Non-pigmented ciliary epithelial cell (primary cell): ENCODE data around the gene CDK14.

Experiments used
- DNase-seq: peaks from one replicate; pipeline ENCODE4 v3.0.0-alpha.2; 2010; ENCODE audit warnings: low read depth

The CDK14 gene

GRCh38 chr7:91055219-91055618 is 459.1 kb downstream of the CDK14 start:
- DNase-seq: no peak

DNA sequence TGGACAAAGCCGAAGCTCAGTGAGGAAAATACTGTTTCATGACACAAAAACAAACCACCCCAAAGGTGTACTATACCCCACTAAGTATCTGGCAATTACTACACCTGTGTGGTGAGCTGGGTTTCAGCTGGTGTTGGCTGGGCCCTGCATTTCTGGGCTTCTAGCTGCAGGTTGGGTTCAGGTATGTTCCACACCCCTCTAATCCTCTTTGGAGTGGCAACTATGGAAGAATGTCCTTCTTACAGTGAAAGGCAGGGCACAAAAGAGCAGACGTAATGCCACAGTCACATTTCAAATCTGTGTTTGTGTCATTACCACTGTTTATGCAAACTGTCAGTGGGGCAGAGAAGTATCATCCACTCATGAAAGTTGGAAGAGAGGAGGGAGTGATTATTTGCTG is 466.6 kb downstream of the CDK14 start:
- no peak for DNase-seq

DNA sequence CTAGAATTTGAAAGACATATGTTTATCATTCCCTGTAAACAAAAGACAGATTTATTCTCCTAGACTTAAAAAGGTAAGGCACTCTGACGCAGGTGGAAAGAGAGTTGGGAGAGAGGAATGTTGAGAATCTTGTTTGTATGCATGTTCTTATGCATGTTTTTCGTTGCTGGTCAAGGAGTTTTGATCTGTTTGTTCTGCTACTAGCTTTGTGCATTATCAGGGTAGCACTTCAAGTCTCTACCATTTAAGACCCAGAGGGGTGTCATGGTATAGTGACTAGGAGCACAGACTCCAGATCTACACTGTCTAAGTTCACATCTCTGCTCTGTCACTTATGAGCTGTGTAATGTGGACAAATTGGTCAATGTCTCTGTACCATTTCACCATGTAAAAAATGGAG is 467.9 kb downstream of the CDK14 start:
- no peak for DNase-seq

DNA sequence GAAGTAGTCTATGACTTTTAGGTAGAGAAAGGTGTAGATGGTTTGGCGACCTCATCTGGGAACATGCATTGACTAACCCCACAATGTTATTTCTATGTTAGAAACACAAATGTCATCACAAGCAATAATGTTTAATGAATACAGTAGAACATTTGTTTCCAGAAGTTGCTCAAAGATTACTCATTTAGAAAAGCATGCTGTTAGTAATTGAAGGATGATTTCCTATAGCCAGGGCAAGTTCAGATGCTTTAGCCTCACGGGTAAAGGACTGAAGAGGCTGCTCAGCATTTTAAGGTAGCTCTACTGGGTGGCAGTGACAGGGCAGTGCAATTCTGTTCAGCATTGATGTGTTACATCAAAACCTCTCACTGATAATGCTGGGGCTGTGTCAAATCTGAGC is 468.8 kb downstream of the CDK14 start:
- DNase-seq: no peak

DNA sequence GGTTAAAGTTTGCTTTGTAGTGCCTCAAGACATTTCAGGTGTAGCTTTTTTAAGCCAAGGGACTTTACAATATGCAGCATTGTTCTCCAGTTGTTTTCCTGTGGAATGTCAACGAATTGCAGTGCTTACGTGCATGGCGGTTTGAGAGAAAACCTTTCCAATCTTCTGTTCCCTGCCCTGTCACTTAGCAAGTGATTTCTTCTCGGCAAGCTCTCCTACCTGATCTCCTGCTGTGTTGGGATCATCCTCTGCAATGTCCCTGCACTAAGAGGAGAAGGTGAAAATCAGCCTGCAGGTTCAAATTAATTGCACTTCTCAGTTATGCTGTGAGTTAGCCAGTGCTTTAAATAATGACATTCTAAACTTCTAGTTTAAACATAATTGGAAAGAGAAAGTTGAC is 470.5 kb downstream of the CDK14 start:
- no peak for DNase-seq

GRCh38 chr7:91067242-91067641 is 471.1 kb downstream of the CDK14 start:
- no peak for DNase-seq

- DNase-seq: no peak
Measured at GRCh38 chr7:91068136-91068795, 472.1 kb downstream of the CDK14 start.

DNA sequence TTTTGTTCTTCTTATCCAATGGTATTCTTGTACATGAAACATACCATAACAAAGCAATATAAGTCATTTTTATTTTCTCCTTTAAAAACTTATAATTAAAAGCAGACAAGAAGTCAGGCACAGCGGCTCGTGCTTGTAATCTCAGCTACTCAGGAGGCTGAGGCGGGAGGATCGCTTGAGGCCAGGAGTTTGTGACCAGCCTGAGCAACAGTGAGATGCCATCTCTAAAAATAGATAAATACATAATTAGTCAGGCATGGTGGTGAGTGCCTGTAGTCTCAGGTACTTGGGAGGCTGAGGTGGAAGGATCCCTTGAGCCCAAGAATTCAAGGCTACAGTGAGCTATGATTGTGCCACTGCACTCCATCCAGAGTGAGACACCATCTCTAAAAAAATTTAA is 473.0 kb downstream of the CDK14 start:
- DNase-seq: no peak

DNA sequence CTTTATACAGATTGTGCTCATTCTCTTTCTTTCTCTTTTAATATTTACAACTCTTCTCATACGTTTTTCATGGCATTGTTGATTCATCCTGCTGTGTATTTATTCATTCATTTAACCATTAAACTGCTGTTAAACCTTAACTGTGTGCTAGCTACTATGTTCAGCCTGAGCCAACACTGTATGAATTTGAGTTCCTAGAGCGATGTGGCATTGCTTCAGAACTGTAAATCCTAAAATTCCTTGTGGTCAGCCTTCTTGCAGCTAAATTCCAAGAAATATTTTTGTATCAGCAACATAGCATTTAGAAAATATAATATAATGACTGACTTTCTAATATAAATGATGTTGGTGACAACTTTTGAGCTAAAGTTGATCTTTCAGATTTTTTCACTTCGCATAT is 483.4 kb downstream of the CDK14 start:
- DNase-seq: no peak

DNA sequence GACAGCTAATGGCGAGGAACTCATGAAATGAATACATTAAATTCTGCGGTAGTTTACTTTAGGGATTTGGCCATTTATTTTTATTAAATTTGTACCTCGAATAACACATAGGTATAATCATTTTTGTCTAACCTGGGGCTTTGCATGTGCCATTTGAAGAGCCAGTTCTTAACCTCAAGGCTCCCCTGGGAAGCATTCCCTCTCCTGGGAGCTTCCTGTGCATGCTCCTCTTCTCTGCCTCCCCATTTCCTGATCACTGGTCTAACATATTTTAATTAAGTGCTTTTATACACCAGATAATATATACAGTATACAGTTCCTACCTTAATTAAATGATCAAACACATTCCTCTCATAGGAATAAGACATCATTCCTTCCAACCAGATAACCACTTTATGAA is 484.2 kb downstream of the CDK14 start:
- no peak for DNase-seq

DNA sequence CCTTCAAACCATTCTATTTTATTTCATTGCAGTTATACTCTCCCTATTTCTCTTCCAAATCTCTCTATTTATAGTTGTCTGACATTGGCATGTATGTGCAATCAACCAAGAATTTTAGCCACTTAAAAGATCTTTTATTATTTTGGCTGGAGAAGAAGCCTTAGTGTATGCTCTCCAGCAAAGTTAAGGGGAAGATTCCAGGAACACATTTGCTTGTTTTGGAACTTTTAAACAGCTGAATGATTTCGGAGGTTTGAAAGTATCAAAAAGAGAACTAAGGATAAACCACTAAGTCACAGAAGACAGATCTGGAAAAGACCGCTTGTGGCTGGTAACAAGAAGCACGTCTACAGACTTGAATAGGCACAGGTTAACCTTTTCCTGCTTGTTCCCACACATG is 485.9 kb downstream of the CDK14 start:
- no peak for DNase-seq

DNA sequence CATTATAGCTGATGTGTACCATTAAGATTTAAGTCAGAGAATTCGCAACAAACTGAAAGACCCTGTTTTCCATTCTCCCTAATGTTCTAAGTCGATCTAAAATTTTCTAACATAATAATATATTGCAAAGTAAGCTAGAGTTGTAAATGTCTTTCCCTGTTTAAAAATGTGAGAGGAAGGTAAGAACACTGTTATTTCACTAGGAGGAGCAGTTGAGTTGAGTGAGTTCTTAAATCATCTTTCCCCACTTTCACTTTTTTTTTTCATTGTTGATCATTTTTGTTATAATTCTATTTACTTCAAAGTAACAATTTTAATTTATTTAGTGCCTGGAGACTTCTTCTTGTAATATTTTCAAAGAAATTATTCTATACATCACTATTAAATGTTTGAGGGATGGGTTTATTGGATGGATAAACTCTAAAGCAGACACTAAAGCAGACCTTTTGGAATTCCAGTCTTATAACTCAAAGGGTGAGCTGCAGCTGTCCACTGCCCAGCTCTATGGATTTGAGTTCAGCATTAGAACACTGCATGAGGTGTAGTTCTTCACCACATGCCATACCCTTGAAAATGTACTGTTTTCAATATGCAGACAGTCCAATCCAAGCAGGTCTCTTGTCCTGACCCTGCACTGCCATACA is 486.9 kb downstream of the CDK14 start:
- DNase-seq: no peak

DNA sequence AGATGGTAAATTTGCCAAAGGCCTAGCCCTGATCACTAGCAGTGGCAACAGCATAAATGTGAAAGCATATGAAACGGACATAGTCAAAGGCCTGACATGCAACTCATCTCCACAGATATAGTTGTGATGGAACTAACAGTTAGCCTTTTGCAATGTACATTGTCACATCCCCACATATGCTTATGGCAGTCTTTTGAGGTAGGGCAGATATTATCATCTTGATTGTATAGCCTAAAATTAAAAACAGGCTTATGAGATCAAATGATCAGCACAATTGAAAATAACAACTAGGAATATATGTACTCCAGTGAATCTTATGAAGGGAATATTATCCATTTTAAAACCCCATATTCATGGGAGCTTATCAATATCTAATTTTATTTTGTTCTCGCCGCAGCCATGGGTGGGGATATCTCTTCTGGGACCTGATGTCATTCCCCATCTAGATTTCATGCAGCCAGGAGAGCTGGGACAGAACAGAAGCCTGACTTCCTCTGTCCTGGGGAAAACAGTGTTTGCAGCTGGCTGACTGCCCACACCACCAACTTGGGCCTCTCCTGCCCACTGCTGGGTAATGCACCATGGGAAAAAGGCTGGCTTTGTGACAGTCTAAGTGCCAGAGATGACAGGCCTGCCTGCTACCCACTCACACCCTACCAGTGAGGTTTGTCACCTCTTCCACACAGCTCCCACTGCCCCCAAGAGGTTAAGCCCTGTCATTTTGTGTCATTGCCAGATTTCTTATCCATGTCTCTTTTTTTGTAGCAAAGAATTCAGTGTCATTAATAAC is 487.9 kb downstream of the CDK14 start:
- DNase-seq: no peak

DNA sequence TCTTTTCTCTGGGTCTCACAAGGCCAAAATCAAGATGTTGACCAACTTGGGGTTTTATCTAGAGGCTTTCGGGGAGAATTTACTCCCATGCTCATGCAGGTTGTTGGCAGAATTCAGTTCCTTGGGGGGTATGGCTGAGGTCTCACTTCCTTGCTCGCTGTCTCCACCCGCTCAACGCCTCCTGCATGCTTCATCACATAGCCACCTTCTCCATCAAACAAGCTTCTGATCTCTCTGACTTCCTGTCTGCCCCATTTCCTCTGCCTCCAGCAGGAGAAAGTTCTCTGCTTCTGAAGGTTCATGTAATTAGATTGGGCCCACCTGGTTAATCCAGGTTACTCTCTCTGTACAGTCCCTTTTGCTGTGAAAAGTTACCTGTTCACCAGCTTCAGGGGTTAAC is 489.1 kb downstream of the CDK14 start:
- DNase-seq: no peak

- no peak for DNase-seq
Measured at GRCh38 chr7:91086200-91086599, 490.1 kb downstream of the CDK14 start.

DNA sequence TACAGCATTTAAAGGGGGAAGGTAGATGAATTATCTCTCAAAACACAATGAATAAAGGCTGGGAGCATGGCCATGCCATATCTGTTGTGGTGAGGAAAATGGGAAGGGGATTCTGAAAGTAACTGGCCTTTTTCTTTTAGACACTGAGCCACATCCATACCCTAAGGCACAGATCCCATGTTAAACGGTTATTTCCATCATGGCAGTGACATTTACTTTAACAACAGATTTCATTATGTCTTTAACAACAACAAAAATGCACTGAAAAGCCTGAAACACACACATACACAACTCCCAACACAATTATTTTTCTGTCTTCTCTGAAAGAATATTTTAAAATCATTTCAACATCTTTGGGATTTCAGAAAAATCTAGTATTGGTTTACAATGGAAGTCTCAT is 492.0 kb downstream of the CDK14 start:
- no peak for DNase-seq

DNA sequence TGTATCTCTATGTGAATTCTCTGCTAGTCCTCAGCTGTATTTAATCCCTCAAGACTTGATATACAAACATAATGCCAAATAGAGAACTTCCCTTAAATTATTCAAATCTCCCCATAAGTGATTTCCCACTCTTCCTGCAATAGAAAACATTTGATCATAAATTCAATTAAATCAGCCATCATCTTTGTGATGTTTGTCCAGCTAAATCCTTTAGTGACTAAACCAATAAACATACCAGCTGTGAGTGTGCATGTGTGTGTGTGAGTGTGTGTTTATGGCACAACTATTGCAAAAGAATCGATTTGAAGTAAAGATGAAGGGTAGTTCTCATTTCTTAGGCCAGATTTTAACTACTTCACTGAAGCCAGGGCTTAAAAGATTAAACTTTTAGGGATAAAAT is 492.6 kb downstream of the CDK14 start:
- no peak for DNase-seq

DNA sequence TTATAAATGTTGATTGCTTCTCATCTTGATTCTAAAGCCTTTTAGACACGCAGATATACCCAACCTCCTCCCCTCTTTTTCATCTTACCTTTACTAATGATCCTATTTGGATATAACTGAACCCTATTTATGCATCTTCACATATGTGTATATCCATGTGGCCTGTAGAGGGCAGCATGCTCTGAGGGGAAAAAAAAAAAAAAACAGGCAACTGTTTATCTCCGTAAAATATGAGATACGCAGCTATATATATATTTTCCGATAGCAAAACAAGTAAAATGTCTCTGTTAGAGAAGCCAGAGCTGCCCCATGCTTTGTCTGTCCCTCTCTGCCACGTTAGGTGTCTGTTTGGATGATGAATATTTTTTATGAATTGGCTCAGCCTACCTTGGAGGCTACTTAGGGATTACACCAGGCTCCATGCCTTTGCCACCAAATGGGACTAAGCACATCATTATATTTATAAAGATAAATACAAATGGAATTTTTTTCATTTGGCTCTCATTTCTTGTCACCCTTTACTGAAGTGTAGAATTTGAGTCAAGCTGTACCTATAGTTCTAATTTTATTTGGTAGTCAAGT is 493.4 kb downstream of the CDK14 start:
- no peak for DNase-seq

DNA sequence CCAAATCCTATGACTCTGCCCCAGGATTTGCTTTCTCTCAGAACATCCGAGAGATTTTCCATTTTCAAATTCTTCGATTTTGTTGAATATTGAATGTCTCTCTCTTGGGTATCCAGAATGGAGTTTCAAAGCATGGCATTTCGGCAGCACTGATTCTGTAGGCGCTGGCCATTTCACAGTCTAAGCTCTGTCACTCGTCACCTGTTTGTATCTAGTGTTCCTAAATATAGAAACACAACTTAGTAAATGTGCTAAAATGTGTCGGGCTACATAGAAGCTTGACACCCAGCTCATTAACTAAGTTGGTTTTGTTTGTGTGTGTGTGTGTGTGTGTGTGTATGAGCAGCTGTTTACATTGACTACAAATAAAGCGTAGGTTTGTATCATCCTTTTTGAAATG is 494.6 kb downstream of the CDK14 start:
- no peak for DNase-seq

DNA sequence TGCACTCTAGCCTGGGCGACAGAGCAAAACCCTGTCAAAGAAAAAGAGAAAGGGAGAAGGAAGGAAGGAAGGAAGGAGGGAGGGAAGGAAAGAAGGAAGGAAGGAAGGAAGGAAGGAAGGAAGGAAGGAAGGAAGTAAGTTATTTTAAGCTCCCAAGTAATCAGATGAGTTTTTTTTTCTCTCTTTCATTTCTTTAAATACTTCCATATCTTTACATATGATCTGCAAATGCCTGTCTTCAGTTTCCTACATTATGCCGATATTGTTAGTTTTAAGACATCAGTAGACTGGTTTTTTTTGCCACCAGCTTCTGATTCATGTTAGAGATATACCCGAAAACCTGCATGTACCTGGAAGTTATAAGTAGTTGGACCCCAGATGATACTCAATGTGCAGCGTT is 495.5 kb downstream of the CDK14 start:
- no peak for DNase-seq

GRCh38 chr7:91093181-91093580 is 497.1 kb downstream of the CDK14 start:
- DNase-seq: no peak

- no peak for DNase-seq
Measured at GRCh38 chr7:91098566-91098965, 502.4 kb downstream of the CDK14 start.

DNA sequence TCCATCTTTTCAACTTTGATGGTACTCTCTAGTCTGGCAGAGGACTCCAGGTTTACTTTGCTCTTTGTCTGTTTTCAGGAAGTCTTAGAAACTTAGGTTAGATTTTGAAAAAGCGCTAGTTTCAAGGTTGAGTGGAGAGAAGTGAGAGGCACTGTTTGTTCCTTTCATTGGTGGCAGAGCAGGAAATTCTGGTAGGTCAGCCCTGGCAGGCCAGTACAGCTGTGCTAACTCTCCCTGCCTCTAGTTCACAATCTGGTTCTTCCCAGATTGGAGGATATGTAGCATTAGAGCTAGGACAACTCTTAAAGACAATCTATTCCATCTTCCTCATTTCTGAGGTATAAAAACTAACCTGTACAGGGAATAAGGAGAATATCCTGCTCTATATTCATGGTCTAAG is 507.2 kb downstream of the CDK14 start:
- DNase-seq: no peak
